ENCODE results near the gene GPBAR1. TPM values are rescaled to one million over a fixed set of nuclear protein-coding genes. Genes with fewer than 3 reads are reported as not detected.
A peak's percentile ranks its signal among the peaks of the same experiment; 100 is the strongest.

GPBAR1 gene, protein sequence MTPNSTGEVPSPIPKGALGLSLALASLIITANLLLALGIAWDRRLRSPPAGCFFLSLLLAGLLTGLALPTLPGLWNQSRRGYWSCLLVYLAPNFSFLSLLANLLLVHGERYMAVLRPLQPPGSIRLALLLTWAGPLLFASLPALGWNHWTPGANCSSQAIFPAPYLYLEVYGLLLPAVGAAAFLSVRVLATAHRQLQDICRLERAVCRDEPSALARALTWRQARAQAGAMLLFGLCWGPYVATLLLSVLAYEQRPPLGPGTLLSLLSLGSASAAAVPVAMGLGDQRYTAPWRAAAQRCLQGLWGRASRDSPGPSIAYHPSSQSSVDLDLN
- 0.16 TPM for polyA plus RNA-seq (2013, experiment 1 of 2; ENCODE audit: insufficient read length)
- polyA plus RNA-seq (2013, experiment 2 of 2; ENCODE audit: insufficient read length): not detected

DNA sequence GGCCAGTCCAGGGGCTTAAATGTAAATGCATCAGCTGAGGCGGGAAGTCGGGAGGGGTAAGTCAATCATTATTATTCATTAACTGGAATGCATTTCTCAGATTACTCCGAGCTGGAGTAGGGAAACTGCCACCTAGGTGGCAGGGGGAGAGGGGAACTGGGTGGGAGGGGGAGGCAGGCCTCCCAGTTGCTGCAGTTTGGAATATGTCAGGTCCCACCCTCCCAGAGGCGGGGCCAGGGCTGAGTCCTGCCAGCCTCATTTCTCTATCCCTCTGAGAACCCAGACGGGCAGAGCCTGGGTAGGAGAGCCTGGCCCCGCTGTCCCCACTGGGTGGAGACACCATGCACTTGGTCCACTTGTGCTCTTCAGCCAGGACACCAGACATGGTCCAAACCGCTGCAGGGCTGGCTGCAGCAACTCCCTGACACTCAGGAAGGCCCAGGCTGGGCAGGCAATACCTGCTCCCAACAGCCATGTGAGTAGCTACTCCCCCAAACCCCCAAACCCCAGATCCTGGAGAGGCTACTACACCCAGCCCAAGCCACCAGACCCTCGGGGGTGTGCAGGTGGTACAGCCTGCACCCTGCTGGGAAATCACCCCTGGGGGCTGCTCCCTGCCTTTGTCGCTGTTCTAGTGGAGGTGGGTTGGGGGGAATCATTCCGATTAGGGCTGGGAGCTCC lies at the start of gene GPBAR1:
GPBAR1 (plus strand) TSS at position 274 of the 681 bp plus-strand sequence. CDS start 1,710 bp downstream, outside the sequence.
- no peak for DNase-seq

DNA sequence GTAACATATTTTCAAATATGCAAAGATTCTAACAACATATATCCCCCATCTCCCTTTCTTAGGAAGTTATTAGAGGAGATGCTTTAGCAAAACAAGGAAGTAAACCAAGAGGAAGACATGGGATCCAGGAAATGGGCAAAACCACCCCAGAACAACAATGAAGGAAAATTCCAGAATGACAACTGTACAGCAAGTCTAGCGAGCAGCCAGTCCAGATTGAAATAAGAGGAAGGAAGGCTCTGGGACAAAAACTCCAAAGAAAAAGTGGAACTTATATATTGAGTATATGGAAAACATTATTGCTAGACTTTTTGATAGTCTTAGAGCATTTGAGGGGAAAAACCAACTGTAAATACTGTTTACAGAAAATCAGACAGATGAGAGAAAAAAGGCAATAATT lies 46.7 kb upstream of the GPBAR1 start:
- no peak for DNase-seq

DNA sequence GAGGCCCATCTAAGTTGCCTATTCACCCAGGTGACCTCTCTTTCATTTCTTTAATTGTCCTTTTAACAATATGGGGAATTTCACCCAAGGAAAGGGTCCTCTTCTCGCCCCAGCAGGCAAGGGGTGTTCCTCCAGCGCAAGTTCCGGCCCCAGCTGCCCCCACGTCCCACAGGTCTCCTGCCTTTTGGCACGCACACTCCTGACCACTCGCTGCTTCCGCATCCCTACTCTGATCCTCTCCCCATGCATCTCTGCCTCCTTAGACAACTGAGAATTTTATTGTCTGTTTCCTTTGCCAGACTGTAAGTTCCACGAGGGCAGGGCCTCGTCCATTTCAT lies 44.5 kb upstream of the GPBAR1 start:
- DNase-seq: no peak

DNA sequence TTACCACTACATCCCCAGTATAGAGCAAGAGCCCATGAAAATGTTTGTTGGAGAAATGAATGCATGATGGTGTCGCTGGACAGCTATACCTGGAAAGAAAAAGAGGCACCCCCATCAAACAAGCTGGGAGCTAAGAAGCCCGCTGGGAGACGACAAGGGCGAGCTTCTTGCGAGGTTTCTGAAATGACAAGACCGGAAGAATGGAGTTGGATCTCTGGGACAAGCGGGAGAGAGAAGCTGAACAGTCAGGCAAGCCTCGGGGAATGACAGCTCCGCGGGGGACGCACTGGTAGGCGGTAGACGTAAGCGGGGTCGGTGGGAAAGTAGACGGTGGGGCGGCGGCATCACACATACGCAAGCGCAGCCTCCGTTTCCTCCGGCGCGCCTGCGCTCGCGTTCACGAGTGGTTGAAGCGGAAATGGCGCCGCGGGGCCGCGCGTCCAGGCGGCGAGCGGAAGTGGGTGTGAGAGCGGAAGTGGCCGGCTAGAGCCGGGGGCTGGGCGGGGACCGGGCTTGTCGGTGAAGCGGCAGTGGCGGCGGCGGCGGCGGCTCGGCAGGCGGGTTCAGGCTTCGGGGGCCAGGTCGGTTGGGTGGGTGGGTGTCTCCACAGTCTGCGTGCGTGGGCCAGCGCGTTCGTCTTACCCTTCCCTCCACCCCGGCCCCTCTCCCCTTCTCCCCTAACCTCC lies 44.0 kb upstream of the GPBAR1 start, which contains the start of gene ARPC2:
ARPC2 (plus strand) TSS at position 516 of the 686 bp plus-strand sequence. CDS start 282 bp downstream, outside the sequence.
- peak; percentile 96 for DNase-seq

DNA sequence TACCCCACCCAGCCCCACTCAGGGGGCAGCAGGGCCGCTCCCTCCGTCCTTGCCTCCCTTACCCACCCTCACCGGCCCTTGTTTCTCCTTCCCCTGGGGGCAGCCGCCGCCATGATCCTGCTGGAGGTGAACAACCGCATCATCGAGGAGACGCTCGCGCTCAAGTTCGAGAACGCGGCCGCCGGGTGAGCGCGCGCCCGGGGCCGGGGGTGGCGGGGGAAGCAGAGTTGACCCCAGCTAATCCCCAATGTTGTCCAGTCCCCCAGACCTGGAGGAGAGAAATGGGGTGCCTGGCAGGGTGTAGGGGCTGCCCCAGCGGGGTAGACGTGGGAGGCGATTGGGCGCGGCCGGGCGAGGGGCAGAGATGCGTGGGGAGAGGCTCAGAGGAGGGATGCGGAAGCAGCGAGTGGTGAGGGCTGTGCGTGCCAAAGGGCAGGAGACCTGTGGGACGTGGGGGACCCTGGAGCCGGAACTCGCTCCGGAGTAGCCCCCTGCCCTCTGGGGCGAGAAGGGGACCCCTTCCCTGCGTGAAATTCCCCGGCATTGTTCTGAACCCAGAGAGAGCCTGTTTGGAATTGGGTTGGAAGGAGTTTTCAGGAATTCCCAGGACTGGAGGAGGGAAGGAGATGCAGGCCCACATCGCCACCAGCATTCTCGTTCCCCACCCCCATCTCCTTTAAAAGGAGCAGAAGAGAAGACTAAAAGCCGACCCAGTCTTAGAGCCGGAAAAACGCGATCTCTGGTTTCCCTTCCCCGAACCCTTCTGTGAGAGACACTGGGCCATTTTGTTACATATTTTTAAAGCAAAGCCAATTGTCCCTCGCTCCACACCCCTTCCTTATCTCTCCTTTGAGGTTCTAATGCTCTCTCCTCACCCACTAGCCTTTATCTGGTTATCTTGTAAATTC lies 43.2 kb upstream of the GPBAR1 start:
- DNase-seq: peak; percentile 43

DNA sequence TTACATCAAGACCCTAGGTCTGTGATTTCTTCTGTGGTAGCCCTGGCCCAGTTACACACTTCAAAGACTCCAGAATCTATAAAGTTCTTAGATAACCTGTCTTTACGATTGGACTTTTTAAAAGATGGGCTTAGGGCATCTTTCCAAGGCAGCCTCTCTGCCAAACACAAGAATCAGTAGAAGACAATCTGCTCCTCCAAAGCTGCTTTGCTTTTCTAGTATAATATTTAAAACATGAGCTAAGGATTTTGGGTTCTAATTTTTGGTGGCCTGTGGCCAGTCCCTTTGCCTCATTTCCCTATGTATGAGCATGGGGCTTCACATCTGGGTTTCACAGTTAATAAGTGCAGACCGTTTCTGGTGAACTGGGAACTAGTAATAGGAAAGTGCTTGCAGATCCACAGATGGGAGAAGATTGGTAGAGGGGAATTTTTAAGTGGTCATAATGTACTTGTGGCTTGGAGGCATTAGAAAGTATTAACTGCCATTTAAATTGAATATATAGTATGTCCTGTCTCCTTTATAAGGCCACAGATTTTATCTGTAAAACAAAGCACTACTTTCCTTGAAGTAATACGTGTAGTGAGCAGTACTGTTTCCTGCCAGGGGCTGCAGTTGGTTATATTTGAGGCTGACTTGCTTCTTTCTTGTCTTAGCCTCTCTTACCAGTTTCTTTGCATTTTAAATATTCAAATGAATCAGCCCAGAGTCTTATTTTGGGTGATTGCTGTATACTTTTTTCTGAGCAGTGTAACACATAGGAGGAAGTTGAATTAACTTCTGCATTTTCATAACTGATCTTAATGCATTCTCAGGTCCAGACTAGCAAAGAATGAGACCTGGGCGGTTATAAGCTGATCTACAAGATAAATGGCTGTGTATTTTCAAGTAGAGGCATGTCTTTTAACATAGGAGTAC lies 42.3 kb upstream of the GPBAR1 start:
- no peak for DNase-seq

DNA sequence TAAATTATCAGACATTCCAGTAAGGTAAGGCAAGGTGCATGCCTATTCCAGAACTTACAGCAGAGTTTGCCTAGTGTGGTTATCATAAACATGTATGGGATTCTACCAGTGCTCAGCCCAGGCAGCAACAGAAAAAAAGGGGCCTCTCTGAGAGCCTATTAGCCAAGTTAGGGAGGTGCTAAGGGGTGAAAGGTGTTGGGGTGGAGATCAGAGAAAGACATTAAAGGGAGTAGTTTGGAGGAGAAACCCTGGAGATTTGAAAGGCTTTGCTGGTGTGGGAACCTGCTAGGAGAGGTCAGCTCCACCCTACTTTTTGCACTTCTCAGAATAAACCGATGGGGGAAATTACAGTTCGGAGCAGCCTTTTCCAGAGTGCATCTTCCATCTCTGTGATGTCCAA lies 40.9 kb upstream of the GPBAR1 start:
- DNase-seq: no peak

DNA sequence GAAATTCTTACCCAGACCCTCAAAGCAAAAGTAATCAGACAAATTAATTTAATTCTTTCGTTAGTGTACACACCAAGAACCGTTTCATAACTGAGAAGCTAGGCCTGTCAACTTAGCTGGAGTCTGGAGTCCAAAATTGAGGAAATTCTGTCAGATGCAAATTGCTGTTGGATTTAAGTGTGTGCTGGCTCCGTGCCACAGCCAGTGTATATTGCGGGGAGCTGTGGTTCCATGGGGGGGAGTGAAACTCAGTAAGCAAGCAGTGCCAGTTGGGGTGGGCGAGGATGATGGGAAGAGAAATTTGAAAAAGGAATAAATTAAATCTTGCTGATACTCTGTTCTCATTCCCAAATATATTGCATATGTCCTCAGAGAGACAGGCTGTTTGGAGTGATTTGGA lies 39.8 kb upstream of the GPBAR1 start:
- no peak for DNase-seq

DNA sequence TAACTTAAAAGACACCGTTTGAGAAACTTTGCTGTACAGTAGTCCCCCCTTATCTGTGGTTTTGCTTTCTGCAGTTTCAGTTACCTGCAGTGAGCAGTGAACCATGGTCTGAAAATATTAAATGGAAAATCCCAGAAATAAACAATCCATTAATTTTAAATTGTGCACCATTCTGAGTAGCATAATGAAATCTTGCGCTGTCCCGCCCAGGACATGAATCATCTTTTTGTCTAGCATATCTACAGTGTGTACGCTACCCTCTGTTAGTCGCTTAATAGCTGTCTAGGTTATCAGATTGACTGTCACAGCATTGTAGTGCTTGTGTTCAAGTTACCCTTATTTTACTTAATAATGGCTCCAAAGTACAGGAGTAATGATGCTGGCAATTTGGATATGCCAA lies 37.8 kb upstream of the GPBAR1 start:
- no peak for DNase-seq

DNA sequence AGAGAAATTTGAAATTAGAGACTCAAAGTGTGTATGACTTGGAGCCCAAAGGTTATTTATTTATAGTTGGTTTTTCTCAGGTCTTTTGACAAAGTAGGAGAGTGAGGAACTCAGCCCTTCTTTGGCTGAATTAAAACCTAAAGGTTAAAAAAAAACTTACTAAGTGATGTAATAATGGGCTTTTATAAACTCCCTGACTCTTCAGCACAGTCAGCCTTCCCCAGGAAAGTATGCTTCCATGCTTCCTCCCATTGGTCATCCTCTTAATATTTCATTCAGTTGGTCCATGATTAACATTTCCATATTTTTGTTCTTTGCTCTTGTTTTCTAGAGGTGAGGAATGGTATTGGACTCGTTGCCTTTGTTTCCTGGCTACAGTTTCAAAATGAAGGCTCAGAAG lies 36.6 kb upstream of the GPBAR1 start:
- DNase-seq: no peak

DNA sequence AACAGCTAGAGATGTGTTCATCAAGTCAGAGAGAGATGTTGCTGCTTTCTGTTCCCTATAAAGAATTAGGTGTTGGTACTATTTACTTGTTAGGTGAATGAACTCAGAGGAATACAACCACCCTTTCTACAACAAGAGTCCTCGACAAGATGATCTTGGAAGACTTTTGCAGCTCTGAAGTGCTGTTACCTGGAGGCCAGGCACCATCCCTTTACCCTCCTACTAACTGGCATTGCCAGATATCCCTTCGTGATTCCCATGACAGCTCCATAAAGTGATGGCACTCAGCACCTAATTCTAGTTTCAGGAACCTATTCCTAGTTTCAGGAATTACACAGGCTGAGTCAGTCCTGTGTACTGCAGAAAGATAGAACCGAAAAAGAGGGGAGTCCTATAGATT lies 33.9 kb upstream of the GPBAR1 start:
- DNase-seq: no peak

DNA sequence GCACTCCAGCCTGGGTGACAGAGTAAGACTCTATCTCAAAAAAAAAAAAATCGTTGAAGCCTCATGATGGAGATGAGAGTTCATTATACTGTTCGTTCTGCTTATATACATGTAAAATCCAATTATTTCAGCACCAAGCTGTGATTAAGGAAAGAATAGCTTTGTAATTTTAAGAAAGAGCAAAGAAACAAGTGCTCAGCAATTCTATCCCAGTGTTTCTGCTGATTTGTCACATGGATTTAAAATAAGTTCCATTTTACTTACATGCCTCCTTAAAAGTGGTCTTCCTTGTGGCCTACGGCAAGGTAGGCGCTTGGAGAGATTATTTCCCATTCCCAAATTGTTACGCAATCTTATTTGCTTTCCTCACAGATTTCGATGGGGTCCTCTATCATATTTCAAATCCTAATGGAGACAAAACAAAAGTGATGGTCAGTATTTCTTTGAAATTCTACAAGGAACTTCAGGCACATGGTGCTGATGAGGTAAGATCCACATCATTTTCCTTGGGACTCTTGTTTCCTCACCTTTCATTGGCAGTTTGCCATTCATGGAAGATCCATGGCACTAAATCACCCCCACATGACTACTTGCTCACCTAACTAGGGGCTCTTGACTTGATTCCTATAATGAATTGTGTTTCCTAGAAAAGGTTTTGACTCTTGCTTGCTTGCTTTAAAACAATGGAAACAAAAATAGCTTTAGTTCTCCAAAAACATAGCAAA lies 32.3 kb upstream of the GPBAR1 start:
- no peak for DNase-seq

DNA sequence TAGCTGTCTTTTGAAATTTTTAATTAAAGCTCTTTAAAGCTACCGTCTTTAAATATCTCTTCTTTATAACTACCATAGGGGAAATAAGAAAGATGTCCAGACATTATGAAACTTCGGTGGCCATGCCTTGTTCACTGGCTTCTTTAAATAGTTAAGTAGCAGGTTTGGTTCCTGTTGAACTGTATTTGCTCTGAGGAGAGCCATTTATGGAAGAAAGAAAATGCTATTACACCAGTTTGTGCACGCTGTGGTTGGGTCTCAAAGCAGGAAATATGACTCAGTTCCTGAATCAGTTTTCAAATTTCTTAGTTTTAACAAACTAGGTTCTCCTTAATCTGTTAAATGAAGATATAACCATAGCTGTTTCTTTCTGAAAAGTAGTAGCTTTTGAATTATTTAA lies 31.6 kb upstream of the GPBAR1 start:
- DNase-seq: peak; percentile 91

DNA sequence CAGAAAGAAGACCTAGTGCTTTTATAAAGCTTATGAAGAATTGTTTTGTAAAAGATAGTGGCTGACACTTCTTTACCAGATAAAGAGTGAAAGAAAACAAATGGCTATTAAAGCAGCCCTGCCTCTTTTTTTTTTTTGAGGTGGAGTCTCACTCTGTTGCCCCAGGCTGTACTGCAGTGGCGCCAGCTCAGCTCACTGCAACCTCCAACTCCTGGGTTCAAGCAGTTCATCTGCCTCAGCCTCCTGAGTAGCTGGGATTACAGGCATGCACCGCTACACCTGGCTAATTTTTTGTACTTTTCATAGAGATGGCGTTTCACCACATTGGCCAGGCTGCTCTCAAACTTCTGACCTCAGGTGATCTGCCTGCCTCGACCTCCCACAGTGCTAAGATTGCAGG lies 31.0 kb upstream of the GPBAR1 start:
- peak; percentile 70 for DNase-seq

DNA sequence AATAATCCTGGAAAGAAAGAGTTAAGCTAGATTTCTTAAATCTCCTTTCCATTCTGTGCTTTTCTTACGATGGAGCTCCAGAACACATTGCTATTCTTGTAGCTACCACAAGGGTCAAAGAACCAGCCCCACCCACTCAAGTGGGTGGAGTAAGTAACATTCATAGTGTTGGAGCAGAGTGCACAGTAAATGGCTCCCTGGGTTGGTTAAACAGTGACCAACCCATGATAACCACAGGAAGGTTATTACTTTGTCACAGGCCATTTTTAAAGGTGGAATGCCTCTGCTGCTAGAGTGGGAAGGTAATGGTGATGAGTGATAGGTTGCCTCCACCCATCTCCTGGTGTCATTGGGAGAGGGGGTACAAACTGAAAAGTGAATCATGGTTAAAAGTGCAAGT lies 29.9 kb upstream of the GPBAR1 start:
- peak; percentile 52 for DNase-seq

DNA sequence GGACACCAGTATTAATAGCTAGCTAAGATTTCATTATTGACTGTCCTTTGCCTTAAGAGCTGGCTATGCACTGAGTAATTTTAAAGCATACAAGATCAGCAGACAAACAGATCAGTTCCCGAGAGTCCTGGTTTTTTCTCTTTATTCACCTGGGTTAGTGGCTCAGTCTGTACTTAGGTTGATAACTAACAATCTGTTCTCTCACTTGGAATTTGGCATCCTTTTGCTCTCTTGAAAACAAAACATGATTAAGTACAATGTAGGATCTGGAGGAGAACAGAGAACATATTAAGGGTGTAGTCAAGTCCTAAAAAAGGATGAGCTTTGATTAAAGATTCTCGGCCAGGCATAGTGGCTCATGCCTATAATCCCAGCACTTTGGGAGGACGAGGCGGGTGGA lies 27.3 kb upstream of the GPBAR1 start:
- no peak for DNase-seq

DNA sequence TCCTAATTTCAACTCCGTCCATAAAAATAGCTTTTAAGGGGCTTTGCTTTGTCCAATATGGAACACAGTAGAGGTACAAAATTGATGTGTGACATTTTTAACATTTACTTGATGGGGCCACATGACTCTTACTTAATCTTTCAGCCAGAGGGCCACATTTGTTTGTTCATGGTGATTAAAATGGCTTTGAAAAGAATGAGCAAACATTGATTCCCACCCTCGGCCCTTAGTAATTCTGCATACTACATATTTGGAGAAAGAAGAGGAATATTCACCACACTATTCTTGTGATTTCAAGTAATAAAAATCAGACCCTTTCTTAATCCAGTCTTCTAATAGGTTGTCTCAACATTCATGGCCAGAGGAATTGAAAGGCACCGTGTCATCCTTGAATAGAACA lies 26.3 kb upstream of the GPBAR1 start:
- no peak for DNase-seq

DNA sequence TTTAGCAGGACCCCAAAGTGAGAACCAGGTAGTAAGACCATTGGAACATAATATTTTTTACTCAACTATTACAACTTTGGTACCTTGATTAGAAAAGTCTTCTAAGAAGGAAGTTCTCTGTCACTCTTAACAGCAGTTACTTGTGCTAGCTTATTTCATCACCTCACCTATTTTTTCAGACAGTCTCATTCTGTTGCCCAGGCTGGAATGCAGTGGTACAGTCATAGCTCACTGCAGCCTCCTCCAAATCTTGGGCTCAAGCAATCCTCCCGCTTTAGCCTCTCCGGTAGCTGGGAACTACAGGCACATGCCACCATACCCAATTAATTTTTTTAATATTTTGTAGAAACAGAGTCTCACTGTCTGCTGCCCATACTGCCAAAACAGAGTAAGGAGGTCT lies 25.8 kb upstream of the GPBAR1 start:
- DNase-seq: no peak

DNA sequence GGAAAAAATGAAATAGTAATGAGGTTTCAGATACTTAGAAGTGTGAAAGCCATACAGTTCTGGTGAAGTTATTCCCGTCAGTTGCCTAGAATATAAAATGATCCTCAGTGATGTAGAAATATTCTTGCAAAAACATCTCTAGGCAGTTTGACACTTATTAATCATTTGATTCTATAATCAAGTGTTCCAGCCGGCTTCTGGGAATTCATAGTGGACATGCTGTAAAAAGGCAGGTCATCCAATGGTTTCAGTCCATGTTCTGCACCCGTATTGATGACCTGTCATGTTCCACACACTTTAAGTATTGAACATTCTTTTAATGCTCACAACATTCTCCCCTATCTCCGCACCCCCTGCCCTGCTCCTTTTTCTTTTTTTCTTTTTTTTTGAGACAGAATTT lies 24.0 kb upstream of the GPBAR1 start:
- no peak for DNase-seq

DNA sequence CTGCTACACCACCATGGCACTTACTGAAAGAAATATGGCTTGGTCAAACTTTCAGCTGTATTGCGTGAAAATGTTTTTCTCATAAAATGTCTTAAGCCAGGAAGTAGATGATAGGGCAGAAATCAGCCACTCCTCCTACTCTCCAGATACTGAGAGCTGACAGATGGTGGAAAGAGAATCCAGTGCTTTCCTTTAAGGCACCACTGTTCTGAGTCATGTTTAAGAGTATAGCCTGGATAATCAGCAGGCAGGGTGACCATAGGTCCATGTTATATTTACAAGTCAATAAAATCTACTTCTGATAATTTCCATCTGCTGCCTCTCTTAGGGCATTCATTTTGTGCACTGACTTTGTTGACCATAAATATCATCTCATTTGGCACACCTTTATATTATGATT lies 21.9 kb upstream of the GPBAR1 start:
- no peak for DNase-seq

DNA sequence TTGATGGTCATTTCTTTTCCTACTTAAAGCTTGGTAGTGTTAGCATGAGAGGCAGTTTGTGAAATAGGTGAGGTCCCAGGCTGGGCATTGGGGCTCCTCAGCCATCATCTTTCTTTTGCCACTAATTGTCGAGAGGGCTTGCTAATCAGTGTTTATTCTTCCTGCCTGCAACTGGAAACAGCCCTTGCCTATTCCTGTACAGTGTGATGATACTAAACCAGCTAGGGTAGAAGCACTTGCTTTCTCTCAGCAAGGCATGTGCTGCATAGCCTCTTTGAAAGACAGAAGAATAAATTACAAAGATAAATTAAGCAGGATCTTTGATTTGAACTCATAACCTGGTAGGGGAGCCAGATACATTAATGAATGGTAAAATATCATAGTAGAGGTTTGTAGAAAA lies 16.6 kb upstream of the GPBAR1 start:
- DNase-seq: no peak

Data from fibroblast of skin of back (primary cell).